ENCODE measurements around the gene RHBDF2. TPM values are rescaled to one million over a fixed set of nuclear protein-coding genes. Genes with fewer than 3 reads are reported as not detected.

RHBDF2 gene
- total RNA-seq, 4 donors from 2014 or later, result 45.9 to 82.6 (median 52.6) TPM

DNA sequence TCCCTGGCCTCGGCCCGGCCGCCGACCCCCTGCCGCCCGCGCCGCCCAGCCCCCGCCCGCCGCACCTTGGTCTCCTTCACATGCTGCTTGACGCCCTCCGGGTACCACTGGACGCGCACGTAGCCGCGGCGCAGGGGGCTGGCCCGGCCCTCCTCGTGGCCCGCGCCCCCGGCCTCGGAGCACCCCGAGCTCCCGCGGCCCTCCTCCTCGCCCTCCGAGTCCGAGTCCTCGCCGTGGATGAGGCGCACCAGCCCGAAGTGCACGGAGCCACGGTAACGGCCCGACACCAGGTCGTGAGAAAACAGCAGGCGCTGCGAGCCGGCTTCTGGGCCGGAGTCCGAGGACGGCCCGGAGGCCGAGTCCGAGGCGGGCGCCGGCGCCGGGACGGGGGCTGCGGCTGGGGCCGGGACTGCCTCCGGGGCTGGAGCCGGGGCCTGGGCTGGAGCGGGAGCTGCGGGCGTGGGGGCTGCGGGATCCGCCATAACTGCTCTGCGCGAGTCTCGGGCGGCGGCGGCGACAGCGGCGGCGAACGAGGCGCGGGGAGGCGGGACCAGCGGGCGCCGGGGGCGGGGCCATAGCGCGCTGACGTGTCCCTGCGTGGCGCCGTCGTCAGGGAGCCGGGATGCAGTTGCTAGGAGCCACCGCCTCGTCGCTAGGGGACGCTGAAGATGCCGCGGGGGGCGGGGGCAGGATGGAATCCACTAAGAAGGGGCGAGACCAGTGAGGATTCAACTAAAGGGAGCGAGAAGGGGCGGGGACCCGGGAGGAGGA lies 48.4 kb downstream of the RHBDF2 start, which contains the start of gene UBE2O:
Gene UBE2O (minus strand): TSS at position 493 of the 771 bp plus-strand sequence. CDS start 11 bp downstream, at position 482.
- Histone ChIP-seq H3K36me3 (no peaks in the 10 kb centered on the region), H3K4me1 (peaks cover 20% of the 10 kb centered on the region), H3K9me3 (no peaks in the 10 kb centered on the region), H3K27me3 (no peaks in the 10 kb centered on the region), H3K27ac (peak within 1 kb of the TSS; percentile 70), H3K4me3 (peak within 1 kb of the TSS; percentile 98)
- TF ChIP-seq, protein P1, sequence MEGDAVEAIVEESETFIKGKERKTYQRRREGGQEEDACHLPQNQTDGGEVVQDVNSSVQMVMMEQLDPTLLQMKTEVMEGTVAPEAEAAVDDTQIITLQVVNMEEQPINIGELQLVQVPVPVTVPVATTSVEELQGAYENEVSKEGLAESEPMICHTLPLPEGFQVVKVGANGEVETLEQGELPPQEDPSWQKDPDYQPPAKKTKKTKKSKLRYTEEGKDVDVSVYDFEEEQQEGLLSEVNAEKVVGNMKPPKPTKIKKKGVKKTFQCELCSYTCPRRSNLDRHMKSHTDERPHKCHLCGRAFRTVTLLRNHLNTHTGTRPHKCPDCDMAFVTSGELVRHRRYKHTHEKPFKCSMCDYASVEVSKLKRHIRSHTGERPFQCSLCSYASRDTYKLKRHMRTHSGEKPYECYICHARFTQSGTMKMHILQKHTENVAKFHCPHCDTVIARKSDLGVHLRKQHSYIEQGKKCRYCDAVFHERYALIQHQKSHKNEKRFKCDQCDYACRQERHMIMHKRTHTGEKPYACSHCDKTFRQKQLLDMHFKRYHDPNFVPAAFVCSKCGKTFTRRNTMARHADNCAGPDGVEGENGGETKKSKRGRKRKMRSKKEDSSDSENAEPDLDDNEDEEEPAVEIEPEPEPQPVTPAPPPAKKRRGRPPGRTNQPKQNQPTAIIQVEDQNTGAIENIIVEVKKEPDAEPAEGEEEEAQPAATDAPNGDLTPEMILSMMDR (IDR thresholded peaks at IDR 0.05), result peak in 1 of 2 donors; percentile 30
- no peak for TF ChIP-seq POLR2A (IDR thresholded peaks at IDR 0.05)
- DNase-seq (ENCODE audit: low spot score in 2 of 2), result peak; percentile 92
- WGBS, result under 1% methylated on average over 37 of the region's 101 CpGs

DNA sequence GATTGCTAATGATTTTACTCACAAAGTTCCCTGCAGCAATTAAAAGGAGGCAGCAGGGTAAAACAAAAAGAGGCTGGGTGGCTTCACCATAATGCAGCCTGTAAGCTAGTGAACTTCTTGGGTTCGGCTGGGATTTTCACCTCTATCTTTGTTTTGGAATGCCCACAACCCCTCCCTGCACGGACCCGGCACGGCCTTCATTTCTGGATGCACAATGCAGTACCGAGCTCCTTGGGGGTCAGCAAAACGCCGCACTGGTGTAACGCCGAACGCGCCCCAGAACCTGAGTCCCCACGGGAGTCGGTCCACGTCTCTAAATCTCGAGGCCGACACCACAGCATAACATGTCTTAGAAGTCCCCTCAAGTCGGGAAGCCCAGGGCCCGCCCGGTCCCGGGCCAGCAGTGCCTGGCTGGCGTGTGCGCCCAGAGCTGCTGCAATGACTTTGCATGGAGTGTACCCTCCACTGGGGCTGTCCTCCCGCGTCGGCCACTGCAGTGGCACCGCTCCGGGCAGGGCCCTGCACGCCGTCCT lies 49.0 kb downstream of the RHBDF2 start:
- no peak for TF ChIP-seq EP300 (IDR thresholded peaks at IDR 0.05)
- no peak for TF ChIP-seq POLR2A (IDR thresholded peaks at IDR 0.05)
- TF ChIP-seq, protein P1 (IDR thresholded peaks at IDR 0.05), result no peak
- no peak for TF ChIP-seq POLR2AphosphoS5 (IDR thresholded peaks at IDR 0.05)
- H3K4me1 ChIP-seq, result peaks cover 24% of the 10 kb centered on the region
- no peaks in the 10 kb centered on the region for H3K27me3 ChIP-seq
- H3K36me3 ChIP-seq, result no peaks in the 10 kb centered on the region
- WGBS, result 4% methylated on average over 4 of the region's 29 CpGs
- no peaks in the 10 kb centered on the region for H3K9me3 ChIP-seq
- H3K27ac ChIP-seq, result no peak overlapping the region
- H3K4me3 ChIP-seq, result peak overlapping the region; percentile 98
- DNase-seq (ENCODE audit: low spot score in 2 of 2), result no peak

DNA sequence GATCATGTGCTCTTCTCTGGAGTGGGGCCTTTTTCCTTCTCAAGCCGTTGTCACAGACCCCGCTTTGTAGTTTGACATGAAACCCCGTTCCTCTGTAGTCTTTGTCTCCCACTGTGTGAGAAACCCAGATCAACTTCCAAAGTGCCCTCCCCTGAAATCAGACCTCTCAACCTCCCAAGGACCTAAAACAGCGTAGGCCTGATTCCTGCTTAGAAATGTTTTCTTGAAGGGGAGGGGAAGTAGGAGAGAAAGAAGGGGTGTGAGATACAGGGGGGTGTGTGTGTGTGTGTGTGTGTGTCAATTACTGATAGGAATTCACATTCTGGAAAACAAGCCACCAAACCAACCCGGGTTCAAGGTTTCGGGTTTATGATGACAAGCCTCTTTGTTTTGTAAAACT lies 49.7 kb downstream of the RHBDF2 start:
- Histone ChIP-seq H3K27me3 (no peaks in the 10 kb centered on the region), H3K27ac (no peak overlapping the region), H3K9me3 (no peaks in the 10 kb centered on the region), H3K4me3 (peak overlapping the region; percentile 98), H3K36me3 (no peaks in the 10 kb centered on the region), H3K4me1 (peaks cover 24% of the 10 kb centered on the region)
- TF ChIP-seq, protein P1 (IDR thresholded peaks at IDR 0.05), result no peak
- TF ChIP-seq EP300 (IDR thresholded peaks at IDR 0.05) (no peak), POLR2A (IDR thresholded peaks at IDR 0.05) (no peak), POLR2AphosphoS5 (IDR thresholded peaks at IDR 0.05) (no peak)
- WGBS, result 78% methylated on average over 6 of the region's 6 CpGs
- DNase-seq (ENCODE audit: low spot score in 2 of 2), result no peak

DNA sequence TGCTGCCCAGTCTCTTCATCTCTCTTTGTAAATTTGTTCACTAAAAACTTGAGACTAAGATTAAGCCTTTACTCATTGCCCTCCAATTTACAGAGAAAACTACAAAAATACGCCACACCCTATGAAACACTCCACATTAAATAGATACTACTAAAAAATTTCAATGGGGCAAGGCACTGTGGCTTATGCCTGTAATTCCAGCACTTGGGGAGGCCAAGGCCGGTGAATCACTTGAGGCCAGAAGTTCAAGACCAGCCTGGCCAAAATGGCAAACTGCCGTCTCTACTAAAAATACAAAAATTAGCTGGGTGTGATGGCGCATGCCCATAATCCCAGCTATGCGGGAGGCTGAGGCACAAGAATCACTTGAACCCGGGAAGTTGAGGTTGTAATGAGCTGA lies 52.1 kb downstream of the RHBDF2 start:
- TF ChIP-seq, protein P1 (IDR thresholded peaks at IDR 0.05), result no peak
- TF ChIP-seq POLR2AphosphoS5 (IDR thresholded peaks at IDR 0.05) (no peak), POLR2A (IDR thresholded peaks at IDR 0.05) (no peak), EP300 (IDR thresholded peaks at IDR 0.05) (no peak)
- no peak for DNase-seq (ENCODE audit: low spot score in 2 of 2)
- 91% methylated on average over 6 of the region's 6 CpGs for WGBS
- Histone ChIP-seq H3K4me1 (peaks cover 24% of the 10 kb centered on the region), H3K4me3 (no peak overlapping the region), H3K9me3 (no peaks in the 10 kb centered on the region), H3K27ac (no peak overlapping the region), H3K36me3 (no peaks in the 10 kb centered on the region), H3K27me3 (no peaks in the 10 kb centered on the region)

DNA sequence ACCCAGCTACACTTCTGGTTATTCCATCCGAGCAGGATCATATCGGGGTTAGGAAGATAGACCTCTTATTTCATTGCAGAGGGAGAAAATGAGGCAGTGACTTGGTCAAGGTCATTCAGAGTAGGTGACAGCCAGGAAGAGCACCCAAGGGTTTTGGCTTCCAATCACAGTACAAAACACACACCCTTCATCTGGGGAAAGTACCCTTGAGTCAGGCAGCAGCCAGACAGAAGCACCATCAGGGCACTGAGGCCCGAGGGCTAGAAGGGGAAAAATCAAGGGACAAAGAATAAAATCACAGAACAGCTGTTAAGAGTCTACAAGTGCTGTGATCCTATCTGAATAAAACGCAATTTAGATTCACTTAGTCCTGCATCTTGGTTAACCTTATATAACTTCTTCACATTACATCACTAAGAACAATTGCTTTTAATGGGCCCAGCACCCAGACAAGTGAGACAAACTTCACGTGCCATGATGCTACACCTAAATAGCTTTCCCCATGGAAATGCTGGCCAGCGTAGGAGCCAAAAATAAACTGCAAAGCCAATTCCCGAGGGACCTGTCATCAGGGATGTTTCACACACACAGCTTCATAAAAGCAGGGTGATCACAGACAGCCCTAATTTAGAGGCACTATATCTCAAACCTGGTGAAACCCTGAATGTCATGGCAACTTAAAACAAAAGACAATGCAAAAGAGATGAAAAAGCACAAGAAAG lies 53.1 kb downstream of the RHBDF2 start:
- 70% methylated on average over 7 of the region's 7 CpGs for WGBS
- no peak for DNase-seq (ENCODE audit: low spot score in 2 of 2)
- TF ChIP-seq EP300 (IDR thresholded peaks at IDR 0.05) (no peak), POLR2A (IDR thresholded peaks at IDR 0.05) (no peak), POLR2AphosphoS5 (IDR thresholded peaks at IDR 0.05) (no peak)
- TF ChIP-seq, protein P1 (IDR thresholded peaks at IDR 0.05), result no peak
- no peak overlapping the region for H3K4me3 ChIP-seq
- no peak overlapping the region for H3K27ac ChIP-seq
- no peaks in the 10 kb centered on the region for H3K27me3 ChIP-seq
- peaks cover 24% of the 10 kb centered on the region for H3K4me1 ChIP-seq
- no peaks in the 10 kb centered on the region for H3K9me3 ChIP-seq
- no peaks in the 10 kb centered on the region for H3K36me3 ChIP-seq

Data from suprapubic skin (tissue), 4 donors.